ENCODE data around the gene CCDC13. TPM values are rescaled to one million over a fixed set of nuclear protein-coding genes. Genes with fewer than 3 reads are reported as not detected.

The CCDC13 gene
- total RNA-seq, 1 experiment from 2014 or later = 0.41 TPM

DNA sequence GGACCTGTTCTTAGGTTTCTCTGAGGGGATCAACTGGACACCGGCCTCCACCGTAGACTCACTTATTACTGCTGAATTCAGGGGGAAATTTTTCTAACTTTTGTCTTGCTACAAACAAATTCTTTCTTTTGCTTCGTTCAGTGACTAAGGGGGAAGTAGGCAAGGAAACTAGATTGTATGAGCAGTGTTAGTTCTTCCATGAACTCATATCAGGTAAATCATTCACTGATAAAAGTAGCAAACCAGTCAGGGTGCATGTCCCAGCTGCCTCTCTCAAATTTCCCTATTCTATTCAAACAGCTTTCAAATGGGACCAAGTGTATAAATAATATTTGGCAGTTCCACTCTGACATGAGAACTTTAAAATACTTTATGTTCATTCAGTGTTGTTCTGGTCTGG lies 7.3 kb upstream of the CCDC13 start:
- intact Hi-C loops (cut with micrococcal nuclease; ENCODE audit: unreplicated experiment) = no loop called here
- Histone ChIP-seq H4K20me1 (ENCODE audit: insufficient read depth) (no peaks in the 10 kb centered on the region), H2AFZ (no peak overlapping the region), H3K27me3 (ENCODE audit: insufficient read depth, low read depth) (no peaks in the 10 kb centered on the region), H3K36me3 (ENCODE audit: low read depth) (peaks cover 9% of the 10 kb centered on the region; the same call in 1 of the 2 replicates), H3K79me2 (ENCODE audit: low read depth) (no peaks in the 10 kb centered on the region), H3K4me1 (replicated peaks; ENCODE audit: insufficient read depth) (no peaks in the 10 kb centered on the region), H3K9me2 (ENCODE audit: insufficient read depth) (no peaks in the 10 kb centered on the region), H3K4me3 (no peak overlapping the region), H3K4me2 (no peak overlapping the region), H3K27ac (no peak overlapping the region), H3F3A (ENCODE audit: insufficient read depth, low read depth) (peaks cover 8% of the 10 kb centered on the region; the same call in 1 of the 2 replicates), H3K9me3 (ENCODE audit: insufficient read depth, low read depth) (no peaks in the 10 kb centered on the region)
- no peak for DNase-seq
- POLR2A ChIA-PET (ENCODE audit: unreplicated experiment) = no interaction called here
- no TSS peak for BruUV-seq (replicated peaks)
- TF ChIP-seq, protein P1, sequence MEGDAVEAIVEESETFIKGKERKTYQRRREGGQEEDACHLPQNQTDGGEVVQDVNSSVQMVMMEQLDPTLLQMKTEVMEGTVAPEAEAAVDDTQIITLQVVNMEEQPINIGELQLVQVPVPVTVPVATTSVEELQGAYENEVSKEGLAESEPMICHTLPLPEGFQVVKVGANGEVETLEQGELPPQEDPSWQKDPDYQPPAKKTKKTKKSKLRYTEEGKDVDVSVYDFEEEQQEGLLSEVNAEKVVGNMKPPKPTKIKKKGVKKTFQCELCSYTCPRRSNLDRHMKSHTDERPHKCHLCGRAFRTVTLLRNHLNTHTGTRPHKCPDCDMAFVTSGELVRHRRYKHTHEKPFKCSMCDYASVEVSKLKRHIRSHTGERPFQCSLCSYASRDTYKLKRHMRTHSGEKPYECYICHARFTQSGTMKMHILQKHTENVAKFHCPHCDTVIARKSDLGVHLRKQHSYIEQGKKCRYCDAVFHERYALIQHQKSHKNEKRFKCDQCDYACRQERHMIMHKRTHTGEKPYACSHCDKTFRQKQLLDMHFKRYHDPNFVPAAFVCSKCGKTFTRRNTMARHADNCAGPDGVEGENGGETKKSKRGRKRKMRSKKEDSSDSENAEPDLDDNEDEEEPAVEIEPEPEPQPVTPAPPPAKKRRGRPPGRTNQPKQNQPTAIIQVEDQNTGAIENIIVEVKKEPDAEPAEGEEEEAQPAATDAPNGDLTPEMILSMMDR (conservative IDR thresholded peaks at IDR 0.05) = no peak
- no peak for TF ChIP-seq EZH2 (IDR thresholded peaks at IDR 0.05; ENCODE audit: low read depth)
- CTCF ChIA-PET = interaction anchor here (1.0 to 1.2 kb wide), 2 partner anchors 49 to 50 kb away, joined by 4 to 6 read pairs; no protein-coding TSS in a partner anchor

DNA sequence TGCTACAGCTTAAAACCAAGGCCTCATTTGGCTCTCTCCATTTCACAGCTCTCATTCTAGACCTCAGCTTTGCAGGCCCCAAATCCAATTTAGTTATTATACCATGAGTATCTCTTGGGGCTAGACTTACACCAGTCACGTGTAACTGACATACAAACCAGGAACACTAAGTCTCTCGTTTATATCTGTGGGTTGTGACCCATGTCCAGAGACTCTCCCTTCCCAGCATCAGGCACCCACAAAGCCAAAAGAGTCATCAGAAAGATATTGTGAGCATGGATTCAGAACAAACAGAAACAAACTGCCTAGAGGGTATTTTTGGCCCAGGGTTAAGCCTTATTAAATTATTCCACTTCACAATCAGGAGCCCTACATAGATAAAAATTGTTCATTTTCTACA lies 5.6 kb upstream of the CCDC13 start:
- no peak for DNase-seq
- Histone ChIP-seq H3K36me3 (ENCODE audit: low read depth) (peaks cover 7% of the 10 kb centered on the region; the same call in 1 of the 2 replicates), H3K79me2 (ENCODE audit: low read depth) (no peaks in the 10 kb centered on the region), H2AFZ (no peak overlapping the region), H3K4me1 (replicated peaks; ENCODE audit: insufficient read depth) (no peaks in the 10 kb centered on the region), H3K4me2 (no peak overlapping the region), H4K20me1 (ENCODE audit: insufficient read depth) (no peaks in the 10 kb centered on the region), H3K9me2 (ENCODE audit: insufficient read depth) (no peaks in the 10 kb centered on the region), H3K27me3 (ENCODE audit: insufficient read depth, low read depth) (no peaks in the 10 kb centered on the region), H3K9me3 (ENCODE audit: insufficient read depth, low read depth) (no peaks in the 10 kb centered on the region), H3F3A (ENCODE audit: insufficient read depth, low read depth) (peaks cover 14% of the 10 kb centered on the region; the same call in 1 of the 2 replicates), H3K27ac (no peak overlapping the region), H3K4me3 (no peak overlapping the region)
- TF ChIP-seq EZH2 (IDR thresholded peaks at IDR 0.05; ENCODE audit: low read depth) = no peak
- TF ChIP-seq, protein P1 (conservative IDR thresholded peaks at IDR 0.05) = no peak
- ChIA-PET POLR2A (ENCODE audit: unreplicated experiment) (no interaction called here), CTCF (interaction anchor here (0.9 kb wide), 1 partner anchor 531 kb away, joined by 3 read pairs; no protein-coding TSS in a partner anchor)
- no TSS peak for BruUV-seq (replicated peaks)
- intact Hi-C loops (cut with micrococcal nuclease; ENCODE audit: unreplicated experiment) = no loop called here

DNA sequence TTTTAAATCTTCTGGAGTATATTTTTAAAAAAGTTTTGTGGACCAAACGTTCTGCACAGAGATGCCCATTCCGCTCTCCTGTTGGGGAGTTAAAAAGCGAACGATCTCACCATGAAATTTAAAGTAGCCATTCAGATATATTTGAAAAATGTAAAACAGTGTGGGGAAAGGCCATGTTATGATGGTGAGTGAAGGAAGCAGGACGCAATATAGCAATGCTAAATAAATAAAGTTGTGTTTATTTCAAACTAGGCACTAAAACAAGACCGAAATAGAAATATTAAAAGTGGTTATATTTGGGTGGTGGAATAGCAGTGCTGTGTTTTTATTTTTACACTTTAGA lies 327 bp upstream of the CCDC13 start:
- Histone ChIP-seq H3K9me3 (ENCODE audit: insufficient read depth, low read depth) (no peaks in the 10 kb centered on the region; the same call in 1 of the 2 replicates), H3K4me2 (no peak overlapping the region), H3K36me3 (ENCODE audit: low read depth) (no peaks in the 10 kb centered on the region; the same call in 1 of the 2 replicates), H2AFZ (no peak overlapping the region), H3K4me1 (replicated peaks; ENCODE audit: insufficient read depth) (no peaks in the 10 kb centered on the region), H3K79me2 (ENCODE audit: low read depth) (no peaks in the 10 kb centered on the region), H4K20me1 (ENCODE audit: insufficient read depth) (no peaks in the 10 kb centered on the region), H3F3A (ENCODE audit: insufficient read depth, low read depth) (0 out of 2 replicates have a peak, but pooled peaks cover 5% of the 10 kb centered on the region), H3K27ac (no peak overlapping the region), H3K27me3 (ENCODE audit: insufficient read depth, low read depth) (no peaks in the 10 kb centered on the region), H3K4me3 (no peak overlapping the region), H3K9me2 (ENCODE audit: insufficient read depth) (no peaks in the 10 kb centered on the region)
- ChIA-PET POLR2A (ENCODE audit: unreplicated experiment) (no interaction called here), CTCF (interaction anchor here (0.6 kb wide), 1 partner anchor 89 kb away, joined by 10 read pairs; no protein-coding TSS in a partner anchor)
- no peak for TF ChIP-seq EZH2 (IDR thresholded peaks at IDR 0.05; ENCODE audit: low read depth)
- TF ChIP-seq, protein P1 (conservative IDR thresholded peaks at IDR 0.05) = no peak
- no TSS peak for BruUV-seq (replicated peaks)
- intact Hi-C loops (cut with micrococcal nuclease; ENCODE audit: unreplicated experiment) = no loop called here
- DNase-seq = no peak
